HEK293 (cell line): ENCODE data around the gene ZNF488.

Source experiments
- CTCF ChIA-PET: fragments of 350-600 bp; formaldehyde crosslinking; extraction: SDS; loops from one replicate; lab custom pipeline; 2021; ENCODE audit warnings: antibody characterized with exemption; lab: Yijun Ruan, JAX
- POLR2A ChIA-PET: fragments of 300-600 bp; formaldehyde crosslinking; extraction: SDS; loops from one replicate; lab custom pipeline; 2020; ENCODE audit warnings: antibody characterized with exemption, inconsistent platforms; lab: Yijun Ruan, JAX
- H3K27ac ChIP-seq: fragments of 200-500 bp; sonication (Bioruptor generic); 2 replicates; pipeline ENCODE4 v1.5.1; 2014; ENCODE audit warnings: low read depth, low read length, control low read depth, inconsistent platforms; ENCODE audit errors: extremely low read depth
- H3K36me3 ChIP-seq, 2 experiments: fragments of 200-500 bp in 1 of 2; sonication (Bioruptor generic) in 1 of 2; 1 replicate in 1 of 2; 2 replicates in 1 of 2; pipeline ENCODE4 v1.5.1; 2014 to 2017; ENCODE audit warnings: inconsistent platforms in 2 of 2, low read length in 2 of 2; ENCODE audit not compliant: control insufficient read depth in 2 of 2, insufficient read depth in 1 of 2
- H3K4me1 ChIP-seq: fragments of 200-500 bp; sonication (Bioruptor generic); 2 replicates; pipeline ENCODE4 v1.5.1; 2014; ENCODE audit warnings: mild to moderate bottlenecking, low read length, inconsistent platforms; ENCODE audit not compliant: control insufficient read depth, insufficient read depth
- H3K4me3 ChIP-seq: 2 replicates; pipeline ENCODE4 v1.5.1; 2011; ENCODE audit warnings: low read depth, mild to moderate bottlenecking, control low read depth, low read length, moderate library complexity
- H3K9me3 ChIP-seq: fragments of 200-500 bp; sonication (Bioruptor generic); 2 replicates; pipeline ENCODE4 v1.5.1; 2014; ENCODE audit warnings: low read depth, low read length, inconsistent platforms; ENCODE audit not compliant: control insufficient read depth, insufficient read depth
- GLIS1 ChIP-seq: fragments of 450-650 bp; formaldehyde crosslinking; IDR thresholded peaks from 2 replicates; pipeline ENCODE4 v1.5.1; 2016; ENCODE audit warnings: missing biosample characterization, missing genetic modification characterization
- KLF9 ChIP-seq: fragments of 450-650 bp; formaldehyde crosslinking; IDR thresholded peaks from 2 replicates; pipeline ENCODE4 v1.5.1; 2016; ENCODE audit warnings: missing biosample characterization, missing genetic modification characterization, low read depth
- MEIS1 ChIP-seq: sonication (generic); formaldehyde crosslinking; IDR thresholded peaks from 2 replicates; pipeline ENCODE4 v1.8.1; 2022; ENCODE audit warnings: missing genetic modification reagents, mild to moderate bottlenecking, borderline replicate concordance
- PATZ1 ChIP-seq: fragments of 450-650 bp; formaldehyde crosslinking; IDR thresholded peaks from 2 replicates; pipeline ENCODE4 v1.5.1; 2016; ENCODE audit warnings: missing biosample characterization, missing genetic modification characterization
- ZBTB17 ChIP-seq: fragments of 450-650 bp; formaldehyde crosslinking; IDR thresholded peaks from 2 replicates; pipeline ENCODE4 v1.5.1; 2016; ENCODE audit warnings: missing biosample characterization, missing genetic modification characterization
- ZBTB20 ChIP-seq: fragments of 450-650 bp; formaldehyde crosslinking; IDR thresholded peaks from 2 replicates; pipeline ENCODE4 v1.5.1; 2016; ENCODE audit warnings: missing biosample characterization, missing genetic modification characterization
- ZBTB21 ChIP-seq: fragments of 450-650 bp; formaldehyde crosslinking; IDR thresholded peaks from 2 replicates; pipeline ENCODE4 v1.5.1; 2017; ENCODE audit warnings: missing biosample characterization, missing genetic modification characterization
- ZBTB48 ChIP-seq: fragments of 450-650 bp; formaldehyde crosslinking; IDR thresholded peaks from 2 replicates; pipeline ENCODE4 v1.5.1; 2016; ENCODE audit warnings: missing biosample characterization, missing genetic modification characterization
- ZBTB6 ChIP-seq: fragments of 450-650 bp; formaldehyde crosslinking; IDR thresholded peaks from 2 replicates; pipeline ENCODE4 v1.5.1; 2017; ENCODE audit warnings: missing biosample characterization, missing genetic modification characterization
- ZNF112 ChIP-seq: fragments of 450-650 bp; formaldehyde crosslinking; IDR thresholded peaks from 2 replicates; pipeline ENCODE4 v1.5.0; 2017; ENCODE audit warnings: missing biosample characterization, missing genetic modification characterization
- ZNF221 ChIP-seq: fragments of 450-650 bp; formaldehyde crosslinking; IDR thresholded peaks from 2 replicates; pipeline ENCODE4 v1.5.1; 2017; ENCODE audit warnings: missing biosample characterization, missing genetic modification characterization, borderline replicate concordance
- ZNF341 ChIP-seq: fragments of 450-650 bp; formaldehyde crosslinking; IDR thresholded peaks from 2 replicates; pipeline ENCODE4; 2016; ENCODE audit warnings: low read depth, missing biosample characterization, missing genetic modification characterization
- ZNF394 ChIP-seq: fragments of 450-650 bp; formaldehyde crosslinking; IDR thresholded peaks from 2 replicates; pipeline ENCODE4 v1.5.1; 2016; ENCODE audit warnings: missing biosample characterization, missing genetic modification characterization, mild to moderate bottlenecking, moderate library complexity, borderline replicate concordance
- ZNF404 ChIP-seq: fragments of 450-650 bp; formaldehyde crosslinking; IDR thresholded peaks from 2 replicates; pipeline ENCODE4 v1.5.1; 2017; ENCODE audit warnings: missing biosample characterization, missing genetic modification characterization
- ZNF777 ChIP-seq: fragments of 450-650 bp; formaldehyde crosslinking; IDR thresholded peaks from 2 replicates; pipeline ENCODE4 v1.5.1; 2017; ENCODE audit warnings: missing biosample characterization, missing genetic modification characterization, borderline replicate concordance
- ZXDB ChIP-seq: fragments of 450-650 bp; formaldehyde crosslinking; IDR thresholded peaks from 2 replicates; pipeline ENCODE4 v1.5.1; 2016; ENCODE audit warnings: missing biosample characterization, missing genetic modification characterization
- TF ChIP-seq, protein P1 (sequence below): fragments of 450-650 bp; formaldehyde crosslinking; IDR thresholded peaks from 2 replicates; pipeline ENCODE4 v1.5.1; 2016; ENCODE audit warnings: missing biosample characterization, missing genetic modification characterization, borderline replicate concordance
- TF ChIP-seq, protein P2 (sequence below): fragments of 450-650 bp; formaldehyde crosslinking; IDR thresholded peaks from 2 replicates; pipeline ENCODE4 v1.5.1; 2017; ENCODE audit warnings: missing biosample characterization, missing genetic modification characterization
- TF ChIP-seq, protein P3 (sequence below): fragments of 450-650 bp; formaldehyde crosslinking; IDR thresholded peaks from 2 replicates; pipeline ENCODE4 v1.5.0; 2017; ENCODE audit warnings: missing biosample characterization, missing genetic modification characterization, borderline replicate concordance
- TF ChIP-seq, protein P4 (sequence below): fragments of 450-650 bp; formaldehyde crosslinking; IDR thresholded peaks from 2 replicates; pipeline ENCODE4 v1.5.1; 2016; ENCODE audit warnings: missing biosample characterization, missing genetic modification characterization
- TF ChIP-seq, protein P5 (sequence below): fragments of 450-650 bp; formaldehyde crosslinking; IDR thresholded peaks from 2 replicates; pipeline ENCODE4 v1.5.1; 2017; ENCODE audit warnings: missing biosample characterization, missing genetic modification characterization

The ZNF488 gene, protein sequence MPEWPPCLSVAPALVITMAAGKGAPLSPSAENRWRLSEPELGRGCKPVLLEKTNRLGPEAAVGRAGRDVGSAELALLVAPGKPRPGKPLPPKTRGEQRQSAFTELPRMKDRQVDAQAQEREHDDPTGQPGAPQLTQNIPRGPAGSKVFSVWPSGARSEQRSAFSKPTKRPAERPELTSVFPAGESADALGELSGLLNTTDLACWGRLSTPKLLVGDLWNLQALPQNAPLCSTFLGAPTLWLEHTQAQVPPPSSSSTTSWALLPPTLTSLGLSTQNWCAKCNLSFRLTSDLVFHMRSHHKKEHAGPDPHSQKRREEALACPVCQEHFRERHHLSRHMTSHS

GRCh38 chr10:47384148-47384921 is at the start of gene ZNF488:
ZNF488 (minus strand) TSS chr10:47384293; CDS start chr10:47368829, 15,464 bp downstream.
- Histone ChIP-seq H3K4me3 (peak within 1 kb of the TSS; percentile 63), H3K4me1 (no peaks in the 10 kb centered on the region), H3K36me3 (no peaks in the 10 kb centered on the region), H3K27ac (peak within 1 kb of the TSS; percentile 37; the same call in 1 of the 2 replicates), H3K9me3 (no peaks in the 10 kb centered on the region)
- ChIA-PET POLR2A (interaction anchor here (0.6 to 1.5 kb wide), 10 partner anchors 13 to 72 kb away, joined by 3 to 14 read pairs (median 4); no protein-coding TSS in a partner anchor), CTCF (interaction anchor here (0.6 kb wide), 1 partner anchor 23 kb away, joined by 3 read pairs; no protein-coding TSS in a partner anchor)
- TF ChIP-seq, protein P1, sequence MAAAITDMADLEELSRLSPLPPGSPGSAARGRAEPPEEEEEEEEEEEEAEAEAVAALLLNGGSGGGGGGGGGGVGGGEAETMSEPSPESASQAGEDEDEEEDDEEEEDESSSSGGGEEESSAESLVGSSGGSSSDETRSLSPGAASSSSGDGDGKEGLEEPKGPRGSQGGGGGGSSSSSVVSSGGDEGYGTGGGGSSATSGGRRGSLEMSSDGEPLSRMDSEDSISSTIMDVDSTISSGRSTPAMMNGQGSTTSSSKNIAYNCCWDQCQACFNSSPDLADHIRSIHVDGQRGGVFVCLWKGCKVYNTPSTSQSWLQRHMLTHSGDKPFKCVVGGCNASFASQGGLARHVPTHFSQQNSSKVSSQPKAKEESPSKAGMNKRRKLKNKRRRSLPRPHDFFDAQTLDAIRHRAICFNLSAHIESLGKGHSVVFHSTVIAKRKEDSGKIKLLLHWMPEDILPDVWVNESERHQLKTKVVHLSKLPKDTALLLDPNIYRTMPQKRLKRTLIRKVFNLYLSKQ (tag by site-specific recombination), result no peak
- TF ChIP-seq ZBTB48 (no peak), GLIS1 (tag by site-specific recombination) (peak; percentile 84), ZBTB17 (tag by site-specific recombination) (peak; percentile 53; the same call in 1 of the 2 replicates), ZNF404 (tag by site-specific recombination) (no peak), ZNF777 (tag by site-specific recombination) (no peak), ZBTB20 (peak; percentile 76; the same call in 1 of the 2 replicates), ZNF112 (no peak), ZBTB6 (peak; percentile 88), ZBTB21 (tag by site-specific recombination) (no peak), ZNF221 (tag by site-specific recombination) (no peak), ZNF341 (peak; percentile 95), ZNF394 (tag by site-specific recombination) (0 out of 2 replicates have a peak, but pooled peaks have one; percentile 25), MEIS1 (no peak), ZXDB (0 out of 2 replicates have a peak, but pooled peaks have one; percentile 37), PATZ1 (peak; percentile 70), KLF9 (tag by site-specific recombination) (peak; percentile 78)
- TF ChIP-seq, protein P2, sequence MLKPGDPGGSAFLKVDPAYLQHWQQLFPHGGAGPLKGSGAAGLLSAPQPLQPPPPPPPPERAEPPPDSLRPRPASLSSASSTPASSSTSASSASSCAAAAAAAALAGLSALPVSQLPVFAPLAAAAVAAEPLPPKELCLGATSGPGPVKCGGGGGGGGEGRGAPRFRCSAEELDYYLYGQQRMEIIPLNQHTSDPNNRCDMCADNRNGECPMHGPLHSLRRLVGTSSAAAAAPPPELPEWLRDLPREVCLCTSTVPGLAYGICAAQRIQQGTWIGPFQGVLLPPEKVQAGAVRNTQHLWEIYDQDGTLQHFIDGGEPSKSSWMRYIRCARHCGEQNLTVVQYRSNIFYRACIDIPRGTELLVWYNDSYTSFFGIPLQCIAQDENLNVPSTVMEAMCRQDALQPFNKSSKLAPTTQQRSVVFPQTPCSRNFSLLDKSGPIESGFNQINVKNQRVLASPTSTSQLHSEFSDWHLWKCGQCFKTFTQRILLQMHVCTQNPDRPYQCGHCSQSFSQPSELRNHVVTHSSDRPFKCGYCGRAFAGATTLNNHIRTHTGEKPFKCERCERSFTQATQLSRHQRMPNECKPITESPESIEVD (tag by site-specific recombination), result no peak
- TF ChIP-seq, protein P3, sequence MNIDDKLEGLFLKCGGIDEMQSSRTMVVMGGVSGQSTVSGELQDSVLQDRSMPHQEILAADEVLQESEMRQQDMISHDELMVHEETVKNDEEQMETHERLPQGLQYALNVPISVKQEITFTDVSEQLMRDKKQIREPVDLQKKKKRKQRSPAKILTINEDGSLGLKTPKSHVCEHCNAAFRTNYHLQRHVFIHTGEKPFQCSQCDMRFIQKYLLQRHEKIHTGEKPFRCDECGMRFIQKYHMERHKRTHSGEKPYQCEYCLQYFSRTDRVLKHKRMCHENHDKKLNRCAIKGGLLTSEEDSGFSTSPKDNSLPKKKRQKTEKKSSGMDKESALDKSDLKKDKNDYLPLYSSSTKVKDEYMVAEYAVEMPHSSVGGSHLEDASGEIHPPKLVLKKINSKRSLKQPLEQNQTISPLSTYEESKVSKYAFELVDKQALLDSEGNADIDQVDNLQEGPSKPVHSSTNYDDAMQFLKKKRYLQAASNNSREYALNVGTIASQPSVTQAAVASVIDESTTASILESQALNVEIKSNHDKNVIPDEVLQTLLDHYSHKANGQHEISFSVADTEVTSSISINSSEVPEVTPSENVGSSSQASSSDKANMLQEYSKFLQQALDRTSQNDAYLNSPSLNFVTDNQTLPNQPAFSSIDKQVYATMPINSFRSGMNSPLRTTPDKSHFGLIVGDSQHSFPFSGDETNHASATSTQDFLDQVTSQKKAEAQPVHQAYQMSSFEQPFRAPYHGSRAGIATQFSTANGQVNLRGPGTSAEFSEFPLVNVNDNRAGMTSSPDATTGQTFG, result no peak
- TF ChIP-seq, protein P4, sequence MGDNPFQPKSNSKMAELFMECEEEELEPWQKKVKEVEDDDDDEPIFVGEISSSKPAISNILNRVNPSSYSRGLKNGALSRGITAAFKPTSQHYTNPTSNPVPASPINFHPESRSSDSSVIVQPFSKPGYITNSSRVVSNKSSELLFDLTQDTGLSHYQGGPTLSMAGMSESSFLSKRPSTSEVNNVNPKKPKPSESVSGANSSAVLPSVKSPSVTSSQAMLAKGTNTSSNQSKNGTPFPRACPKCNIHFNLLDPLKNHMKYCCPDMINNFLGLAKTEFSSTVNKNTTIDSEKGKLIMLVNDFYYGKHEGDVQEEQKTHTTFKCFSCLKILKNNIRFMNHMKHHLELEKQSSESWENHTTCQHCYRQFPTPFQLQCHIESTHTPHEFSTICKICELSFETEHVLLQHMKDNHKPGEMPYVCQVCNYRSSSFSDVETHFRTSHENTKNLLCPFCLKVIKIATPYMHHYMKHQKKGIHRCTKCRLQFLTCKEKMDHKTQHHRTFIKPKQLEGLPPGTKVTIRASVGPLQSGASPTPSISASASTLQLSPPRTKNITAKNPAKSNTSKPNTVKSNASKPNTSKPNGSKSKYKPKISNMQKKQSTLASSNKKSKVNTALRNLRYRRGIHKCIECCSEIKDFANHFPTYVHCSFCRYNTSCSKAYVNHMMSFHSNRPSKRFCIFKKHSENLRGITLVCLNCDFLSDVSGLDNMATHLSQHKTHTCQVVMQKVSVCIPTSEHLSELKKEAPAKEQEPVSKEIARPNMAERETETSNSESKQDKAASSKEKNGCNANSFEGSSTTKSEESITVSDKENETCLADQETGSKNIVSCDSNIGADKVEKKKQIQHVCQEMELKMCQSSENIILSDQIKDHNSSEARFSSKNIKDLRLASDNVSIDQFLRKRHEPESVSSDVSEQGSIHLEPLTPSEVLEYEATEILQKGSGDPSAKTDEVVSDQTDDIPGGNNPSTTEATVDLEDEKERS (tag by site-specific recombination), result no peak
- TF ChIP-seq, protein P5, sequence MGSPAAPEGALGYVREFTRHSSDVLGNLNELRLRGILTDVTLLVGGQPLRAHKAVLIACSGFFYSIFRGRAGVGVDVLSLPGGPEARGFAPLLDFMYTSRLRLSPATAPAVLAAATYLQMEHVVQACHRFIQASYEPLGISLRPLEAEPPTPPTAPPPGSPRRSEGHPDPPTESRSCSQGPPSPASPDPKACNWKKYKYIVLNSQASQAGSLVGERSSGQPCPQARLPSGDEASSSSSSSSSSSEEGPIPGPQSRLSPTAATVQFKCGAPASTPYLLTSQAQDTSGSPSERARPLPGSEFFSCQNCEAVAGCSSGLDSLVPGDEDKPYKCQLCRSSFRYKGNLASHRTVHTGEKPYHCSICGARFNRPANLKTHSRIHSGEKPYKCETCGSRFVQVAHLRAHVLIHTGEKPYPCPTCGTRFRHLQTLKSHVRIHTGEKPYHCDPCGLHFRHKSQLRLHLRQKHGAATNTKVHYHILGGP (tag by site-specific recombination), result no peak
